Mucosa of gallbladder (tissue), 1 donor: ENCODE data around the gene NR5A1. TPM values are rescaled to one million over a fixed set of nuclear protein-coding genes. Genes with fewer than 3 reads are reported as not detected.

Experiments used
- DNase-seq: peaks from one replicate; pipeline ENCODE4 v3.0.0-alpha.2; 2020; ENCODE audit warnings: low spot score
- total RNA-seq: library from RNA; stranded (reverse); gene quantifications from one replicate; pipeline ENCODE4 v1.2.1, GENCODE V29; 2021
- donor health status: DM: no; HTN: no; CAD: no.

Gene NR5A1
- total RNA-seq, 1 donor from 2014 or later, result 0.37 TPM

DNA sequence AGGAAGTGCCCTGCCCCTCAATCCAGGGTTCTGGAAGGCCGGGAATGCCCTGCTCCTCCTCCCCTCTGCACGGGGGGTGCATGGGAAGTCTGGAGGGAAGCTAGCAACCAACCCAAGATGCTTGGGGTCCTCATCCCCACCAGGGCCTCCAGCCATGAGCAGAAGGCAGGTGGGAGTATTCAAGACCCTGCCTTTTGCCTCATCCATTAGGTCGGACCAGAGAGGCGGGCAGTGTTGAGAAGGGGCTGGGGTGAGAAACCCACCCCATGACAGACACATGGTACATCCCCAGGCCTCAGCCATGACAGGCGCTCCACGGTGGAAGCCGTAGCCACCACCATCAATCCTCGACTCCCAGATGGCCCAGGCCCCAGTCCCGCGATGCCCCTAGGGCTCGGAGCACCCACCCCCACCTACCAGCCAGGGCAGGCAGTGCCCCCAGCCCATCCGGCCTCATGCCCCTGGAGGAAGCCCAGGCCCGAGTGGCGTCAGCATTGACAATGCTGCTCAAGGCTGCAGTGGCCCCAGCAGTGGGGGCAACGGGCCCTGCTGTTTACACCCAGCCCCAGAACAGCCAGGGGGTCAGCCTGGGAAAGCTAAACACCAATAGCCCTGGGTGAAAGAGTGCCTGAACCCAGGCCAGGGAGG lies 8.6 kb downstream of the NR5A1 start:
- DNase-seq, result no peak

DNA sequence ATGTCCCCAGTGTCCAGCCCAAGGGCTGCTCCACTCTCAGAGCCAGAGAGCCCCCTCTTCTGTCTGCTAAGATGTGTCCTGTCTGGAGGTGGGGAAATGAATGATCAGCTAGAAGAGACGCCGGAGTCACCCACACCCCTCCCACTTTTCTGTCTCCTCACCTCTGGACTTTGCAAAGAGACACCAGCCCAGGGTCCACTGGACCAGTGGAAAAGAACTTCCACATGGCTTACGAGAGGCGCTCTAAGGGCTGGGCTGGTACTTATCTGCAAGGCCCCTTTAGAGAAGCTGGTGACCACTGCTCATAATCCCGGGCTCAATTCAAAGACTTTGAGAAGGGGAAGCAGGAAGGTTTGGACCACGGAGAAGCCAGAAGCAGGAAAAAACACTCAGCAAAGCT lies 9.2 kb downstream of the NR5A1 start:
- DNase-seq, result no peak

DNA sequence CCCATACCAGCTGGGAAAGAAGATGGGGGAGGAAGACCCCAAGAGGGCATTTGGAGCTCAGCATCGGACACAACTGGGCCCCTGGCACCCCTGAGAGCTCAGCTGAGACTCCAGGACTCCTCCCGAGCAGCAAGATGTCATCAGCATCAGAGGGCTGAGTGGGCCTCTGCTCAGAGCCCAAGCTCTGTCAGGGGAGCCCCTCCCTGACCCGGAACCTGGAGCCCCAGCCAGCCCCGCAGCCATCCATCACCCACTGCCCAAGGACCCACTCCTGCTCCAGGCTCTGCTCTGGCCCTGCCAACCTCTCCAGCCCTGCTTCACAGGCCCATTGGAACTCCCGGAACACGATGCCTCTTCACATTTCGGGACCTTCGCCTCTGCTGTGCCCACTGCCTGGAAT lies 9.8 kb downstream of the NR5A1 start:
- no peak for DNase-seq

DNA sequence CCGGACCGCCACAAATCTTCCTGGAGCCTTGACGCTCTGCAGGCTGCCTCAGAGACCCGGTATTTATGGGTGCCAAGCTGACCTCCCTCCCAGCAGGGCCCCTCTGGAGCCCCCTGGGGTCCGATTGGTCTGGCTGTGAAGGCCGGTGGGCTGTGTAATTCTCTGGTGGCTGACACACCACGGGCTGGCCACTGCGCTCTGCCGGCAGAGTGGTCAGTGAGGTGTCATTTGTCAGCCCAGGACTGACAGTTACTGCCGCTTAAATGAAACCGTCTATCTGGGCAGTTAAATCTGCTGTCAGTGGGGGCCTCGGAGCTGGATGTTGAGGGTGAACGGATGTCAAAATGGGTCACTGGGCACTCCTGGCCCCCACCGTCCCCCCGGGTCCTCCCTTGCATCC lies 10.7 kb downstream of the NR5A1 start:
- no peak for DNase-seq

DNA sequence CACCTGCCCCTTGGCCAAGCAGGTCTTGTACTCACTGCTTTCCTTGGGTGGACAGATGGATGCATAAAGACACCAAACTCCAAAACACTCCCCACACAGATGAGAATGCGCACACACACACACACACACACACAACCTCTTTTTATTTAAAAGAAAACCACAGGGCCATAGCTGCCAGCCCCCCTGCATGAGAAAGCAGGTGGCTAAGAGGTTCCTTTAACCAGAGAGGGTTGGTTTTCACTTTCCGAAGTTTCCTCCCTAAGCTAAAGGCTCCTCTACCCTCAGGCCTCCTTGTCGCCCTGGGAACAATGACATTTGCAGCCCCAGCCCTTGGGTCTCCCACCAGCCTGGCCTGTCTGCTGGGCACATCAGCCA lies 11.1 kb downstream of the NR5A1 start:
- DNase-seq, result no peak

DNA sequence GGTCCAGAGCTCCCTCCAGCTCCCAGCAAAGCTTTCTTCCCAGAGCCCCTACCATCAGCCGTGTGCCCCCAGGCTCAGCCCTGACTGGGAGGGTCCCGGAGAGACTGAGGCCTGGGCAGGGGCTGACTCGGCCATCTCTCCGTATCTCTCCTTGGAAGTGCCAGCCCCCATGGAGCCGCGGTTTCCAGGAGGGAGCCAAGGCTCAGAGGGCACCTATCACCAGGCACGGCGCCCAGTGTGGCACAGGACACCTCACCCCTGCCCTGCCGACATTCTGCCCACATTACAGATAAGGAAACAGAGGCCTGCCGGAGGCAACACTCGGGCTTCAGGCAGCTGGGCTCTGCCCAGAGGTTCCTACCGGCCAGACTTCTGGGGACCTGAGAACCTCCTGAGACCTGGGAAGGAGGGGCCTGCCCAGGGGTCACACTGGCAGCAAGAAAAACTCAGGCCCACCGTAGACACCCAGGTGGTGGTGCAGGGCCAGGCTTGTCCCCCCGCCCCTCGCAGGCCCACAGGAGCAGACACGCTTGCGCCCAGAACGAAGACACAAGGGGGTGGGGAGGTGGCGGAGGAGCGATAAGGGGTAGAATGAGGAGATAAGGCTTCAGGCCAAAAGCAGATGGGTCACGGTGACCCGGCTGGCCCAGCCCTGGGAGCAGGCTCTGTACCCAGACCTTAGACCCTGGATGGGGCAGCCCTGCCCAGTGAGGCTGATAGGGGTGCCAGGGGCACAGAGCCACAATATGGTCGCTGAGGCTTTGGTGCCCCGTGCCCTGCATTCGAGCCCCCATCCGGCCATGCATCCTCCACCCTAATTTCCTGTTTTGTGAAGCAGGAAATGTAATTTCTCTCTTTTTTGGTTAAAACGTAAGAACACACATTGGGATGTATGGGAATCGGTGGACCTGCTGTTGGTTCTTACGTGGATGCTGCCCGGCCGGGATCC lies 11.8 kb downstream of the NR5A1 start:
- DNase-seq, result no peak

DNA sequence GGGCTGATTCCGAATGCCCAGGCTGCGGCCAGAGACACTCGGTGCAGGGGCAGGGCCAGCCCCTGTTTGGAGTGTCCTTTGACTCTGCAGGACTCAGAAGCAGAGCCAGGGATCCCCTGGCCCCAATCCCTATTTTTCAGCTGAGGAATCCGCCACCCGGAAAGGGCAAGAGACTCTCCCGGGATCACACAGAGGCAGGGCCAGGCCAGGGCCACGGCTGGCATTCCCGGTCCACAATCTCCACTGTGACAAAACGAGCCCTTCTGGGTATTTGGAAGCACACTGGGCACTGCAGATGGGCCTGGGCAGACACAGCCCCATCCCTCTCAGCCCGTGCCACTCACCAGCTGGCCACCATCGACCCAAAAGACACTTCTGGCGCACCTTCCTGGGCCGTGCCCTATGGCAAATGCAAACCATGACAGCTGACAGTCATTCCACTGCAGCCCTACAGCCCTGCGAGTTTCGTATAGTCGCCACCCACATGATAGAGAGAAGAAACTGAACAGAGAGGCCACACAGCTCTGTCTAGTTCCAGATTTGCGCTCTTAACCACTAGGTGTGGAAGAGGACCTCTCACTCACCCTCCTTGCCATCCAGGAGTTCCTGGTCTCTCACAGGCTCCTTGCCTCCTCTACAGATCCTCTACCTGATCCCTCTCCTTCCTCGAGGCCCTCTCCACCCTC lies 13.3 kb downstream of the NR5A1 start:
- no peak for DNase-seq

DNA sequence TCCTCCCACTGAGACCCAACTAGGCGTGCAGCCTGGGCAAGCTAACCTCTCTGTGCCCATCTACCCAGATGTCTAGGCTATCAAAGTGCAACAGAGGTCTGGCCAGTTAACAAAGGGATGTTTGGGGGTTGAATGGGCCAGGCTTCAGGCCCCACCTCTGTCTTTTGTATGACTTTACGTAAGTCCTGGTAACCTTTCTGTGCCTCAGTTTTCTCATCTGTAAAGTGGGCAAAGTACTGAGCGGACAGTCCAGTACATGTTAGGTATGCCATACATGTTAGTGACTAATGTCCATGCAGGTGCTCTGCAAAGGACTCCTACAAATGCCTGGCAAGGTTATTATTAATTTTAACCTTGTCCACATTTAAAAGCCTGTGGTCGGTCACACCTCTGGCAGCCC lies 14.0 kb downstream of the NR5A1 start:
- no peak for DNase-seq

DNA sequence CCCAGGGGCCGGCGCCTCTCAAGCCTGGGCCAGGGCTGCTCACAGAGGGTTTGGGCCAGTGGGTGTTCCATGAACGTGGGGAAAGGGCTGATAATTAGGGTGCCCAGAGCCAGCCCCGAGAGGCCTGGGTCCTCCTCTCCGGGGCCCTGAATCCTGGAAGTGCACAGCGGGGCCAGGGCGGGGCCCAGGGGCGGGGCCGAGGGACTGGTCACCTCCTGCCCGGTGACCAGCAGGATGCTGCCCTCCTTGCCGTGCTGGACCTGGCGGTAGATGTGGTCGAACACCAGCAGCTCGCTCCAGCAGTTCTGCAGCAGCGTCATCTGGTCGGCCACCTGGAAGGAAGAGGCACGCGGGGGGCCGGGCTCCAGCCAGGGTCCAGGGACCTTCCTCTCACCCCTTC lies 14.4 kb downstream of the NR5A1 start:
- DNase-seq, result no peak

DNA sequence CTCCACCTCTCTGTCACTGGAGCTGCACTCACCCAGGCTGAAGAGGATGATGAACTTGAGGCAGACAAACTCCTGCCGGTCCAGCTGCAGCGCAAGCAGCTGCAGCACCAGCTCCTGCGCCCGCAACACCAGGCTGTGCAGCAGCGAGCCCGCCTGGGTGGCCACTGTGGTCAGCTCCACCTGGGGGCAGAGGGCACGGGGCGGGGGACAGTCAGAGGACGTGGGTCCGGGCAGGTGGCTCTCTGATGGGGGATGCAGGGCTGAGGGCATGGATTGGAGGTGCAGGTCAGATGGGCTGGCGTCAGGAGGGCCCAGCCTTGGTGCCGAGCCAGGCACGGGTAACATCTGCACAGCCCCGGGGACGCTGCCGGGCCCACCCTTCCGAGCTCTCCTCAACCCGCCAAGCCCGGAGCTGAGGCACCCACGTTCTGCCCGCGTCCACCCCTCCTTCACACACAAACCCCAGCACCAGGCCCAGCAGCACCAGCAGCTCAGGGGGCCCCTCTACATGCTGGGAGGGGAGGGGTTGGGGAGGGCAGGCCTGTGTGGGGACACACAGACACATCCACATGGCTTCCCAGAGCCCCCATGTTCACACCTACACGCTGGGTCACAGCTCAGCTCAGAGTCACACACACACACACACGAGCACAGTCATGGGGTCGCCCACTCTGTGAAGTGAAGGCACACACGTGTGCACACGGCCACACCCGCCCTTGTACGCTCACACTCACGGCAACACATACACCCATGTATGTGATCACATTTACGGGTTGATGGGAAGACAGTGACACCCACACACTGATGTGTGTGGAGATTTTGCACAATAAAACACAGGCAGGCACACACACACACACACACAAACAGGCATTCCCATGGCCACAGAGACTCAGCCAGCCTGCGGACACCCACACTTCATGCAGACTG lies 15.9 kb downstream of the NR5A1 start:
- DNase-seq, result no peak

DNA sequence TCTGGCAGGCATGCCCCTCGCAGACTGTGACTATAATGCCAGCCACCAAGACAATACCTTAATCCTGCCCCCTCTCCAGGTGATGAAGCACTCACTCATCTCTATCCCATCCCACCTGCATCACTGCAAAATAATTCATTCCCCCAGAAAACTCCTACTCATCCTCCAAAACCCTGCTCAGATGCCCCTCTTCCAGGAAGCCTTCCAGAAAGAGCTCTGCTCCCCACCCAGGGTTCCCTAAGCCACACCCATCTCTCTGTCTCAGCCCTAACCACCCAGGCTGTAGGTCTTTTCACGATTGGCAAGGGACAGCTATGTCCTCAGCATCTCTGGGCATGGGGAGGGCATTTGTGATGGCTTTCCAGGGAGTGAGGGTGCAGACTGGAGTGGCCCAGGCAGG lies 17.2 kb downstream of the NR5A1 start:
- DNase-seq, result no peak

DNA sequence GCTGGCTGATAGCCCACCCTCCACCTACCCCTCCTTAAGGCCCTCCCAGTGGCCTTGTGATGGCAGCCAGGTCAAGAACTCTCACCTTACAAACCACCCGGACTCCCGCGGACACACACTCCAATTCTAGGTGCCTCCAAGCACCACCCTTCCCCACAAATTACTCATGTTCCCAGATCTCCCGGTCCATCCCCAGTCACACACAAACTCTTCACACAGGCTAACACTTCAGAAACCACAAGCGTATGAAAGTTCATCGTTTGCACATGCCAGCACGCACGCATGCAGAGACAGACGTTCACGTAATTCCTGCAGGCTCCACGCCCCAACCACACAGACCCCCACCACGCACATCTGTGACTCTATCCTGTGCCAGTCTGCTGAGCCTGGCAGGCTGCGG lies 18.0 kb downstream of the NR5A1 start:
- no peak for DNase-seq

DNA sequence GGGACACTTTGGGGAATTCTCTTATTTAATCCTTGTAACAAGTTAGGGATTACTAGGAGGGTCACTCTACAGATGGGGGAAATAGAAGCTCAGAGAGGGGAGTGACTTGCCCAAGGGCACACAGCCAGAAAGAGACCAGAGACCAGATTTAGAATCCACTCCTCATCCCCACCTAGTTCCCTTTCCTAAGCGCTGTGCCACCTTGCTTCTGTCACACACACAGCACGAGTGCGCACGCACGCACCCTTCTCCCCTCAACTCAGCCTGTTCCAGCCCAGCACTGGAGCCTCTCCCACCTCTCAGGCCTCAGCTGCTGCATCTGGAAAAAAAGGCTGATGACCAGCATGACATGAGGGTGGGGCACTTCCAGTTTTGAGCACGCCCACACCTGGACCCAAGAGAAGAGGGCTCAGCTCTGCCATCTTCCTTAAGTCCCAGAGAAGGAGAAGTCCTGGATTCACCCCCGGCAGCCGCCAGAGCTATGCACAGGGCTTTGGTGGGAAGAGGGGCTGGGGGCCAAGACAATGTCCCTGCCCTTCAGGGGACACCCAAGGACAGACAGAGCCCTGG lies 18.5 kb downstream of the NR5A1 start:
- no peak for DNase-seq

DNA sequence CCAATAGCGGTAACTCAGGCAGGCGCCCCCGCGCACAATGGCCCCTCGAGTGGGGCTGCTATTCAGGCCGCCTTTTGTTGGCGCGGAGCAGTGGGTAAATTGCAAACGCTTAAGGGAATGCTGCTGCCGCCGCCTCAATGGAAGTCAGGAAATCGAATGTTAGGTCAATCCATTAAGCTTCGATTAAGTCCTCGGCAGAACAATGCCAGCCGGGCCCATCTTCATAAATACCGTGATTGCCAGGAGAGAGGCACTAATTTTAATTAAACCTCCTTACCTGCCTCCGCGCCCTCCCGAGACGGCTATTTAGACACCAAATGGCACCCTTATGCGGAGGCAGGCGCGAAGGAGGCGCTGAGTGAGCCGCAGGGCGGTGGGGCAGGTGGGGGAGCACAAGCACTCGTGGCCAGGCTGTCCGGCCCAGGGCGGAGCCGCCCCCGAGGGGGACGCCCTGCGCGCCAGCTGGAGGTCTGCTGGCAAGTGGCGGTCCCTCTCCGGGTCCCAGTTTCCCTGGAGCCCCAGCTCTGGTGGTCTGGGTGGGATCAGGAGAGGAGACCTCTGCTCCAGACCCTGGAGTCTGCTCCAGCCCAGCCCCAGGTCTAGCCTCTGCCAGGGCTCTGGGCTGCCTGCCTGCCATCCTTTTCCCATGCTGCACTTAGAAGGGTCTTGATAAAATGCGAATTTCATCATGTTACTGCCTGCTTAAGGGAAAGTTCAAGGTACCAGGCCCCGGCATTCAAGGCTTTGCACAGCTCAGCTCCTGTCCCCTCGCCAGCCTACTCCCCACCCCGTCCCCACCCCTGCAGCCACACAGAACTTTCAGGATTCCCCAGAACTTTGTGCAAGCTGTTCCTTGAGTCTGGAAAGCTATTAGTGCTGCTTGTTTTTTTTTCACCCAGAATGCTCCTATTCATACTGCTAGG lies 19.7 kb downstream of the NR5A1 start:
- DNase-seq, result no peak

DNA sequence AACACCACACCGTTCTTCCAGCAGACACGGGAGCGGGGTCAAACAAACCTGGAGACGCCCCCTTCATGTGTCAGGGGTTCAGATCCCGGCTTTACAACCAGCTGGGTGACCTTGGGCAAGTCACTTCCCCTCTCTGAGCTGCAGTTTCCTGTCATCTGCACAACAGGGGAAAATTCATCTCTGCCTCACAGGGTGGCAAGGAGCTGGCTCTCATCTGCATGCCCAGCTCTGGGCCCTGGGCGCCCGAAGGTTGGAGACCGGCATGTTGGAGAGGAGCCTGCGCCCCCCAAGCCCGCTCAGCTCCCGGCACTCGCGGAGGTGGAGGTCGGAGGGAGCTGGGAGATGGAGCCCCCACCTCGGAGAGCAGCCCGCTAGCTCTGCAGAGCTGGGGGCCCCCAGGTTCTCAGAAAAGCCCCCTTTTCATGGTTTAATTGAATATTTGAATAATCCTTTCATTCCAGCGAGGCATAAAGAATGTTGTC lies 20.4 kb downstream of the NR5A1 start:
- DNase-seq, result no peak

DNA sequence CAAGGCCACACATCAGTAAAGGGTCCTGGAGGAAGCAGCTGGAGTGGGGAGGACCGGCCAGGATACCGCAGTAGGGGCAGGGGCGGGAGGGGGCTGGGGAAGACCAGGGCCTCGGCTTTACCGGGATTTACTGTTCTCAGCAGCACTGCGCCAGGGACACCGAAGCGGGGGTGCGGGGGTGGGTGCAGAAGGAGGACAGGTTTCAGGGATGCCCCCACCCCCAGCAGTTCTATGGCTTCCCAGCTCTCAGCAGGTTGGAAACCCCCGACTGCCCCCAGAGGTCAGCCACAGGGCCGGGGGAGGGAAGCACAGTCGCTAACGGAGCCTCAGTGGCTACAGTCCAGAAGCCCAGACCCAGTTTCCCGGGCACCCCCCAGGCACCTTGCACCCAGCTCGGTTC lies 21.3 kb downstream of the NR5A1 start:
- DNase-seq, result no peak

DNA sequence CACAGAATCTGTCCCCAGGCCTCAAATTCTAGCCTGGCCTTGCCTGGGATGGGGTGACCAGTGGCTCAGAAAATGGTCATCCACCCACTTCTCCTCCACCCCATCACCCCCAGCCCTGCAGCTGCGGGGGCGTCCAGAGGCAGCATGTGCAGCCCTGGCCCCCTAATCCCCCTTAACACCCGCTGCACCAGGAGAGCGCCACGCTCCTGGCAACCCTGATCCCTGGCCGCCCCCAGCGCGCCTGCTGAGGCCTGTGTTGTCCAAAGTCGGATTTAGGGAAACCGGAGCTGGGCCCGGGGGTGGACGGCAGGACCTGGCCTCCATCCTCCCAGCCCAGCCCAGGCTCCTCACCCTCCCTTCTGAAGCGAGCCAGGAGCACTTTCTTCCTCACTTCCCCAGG lies 22.0 kb downstream of the NR5A1 start:
- DNase-seq, result no peak

DNA sequence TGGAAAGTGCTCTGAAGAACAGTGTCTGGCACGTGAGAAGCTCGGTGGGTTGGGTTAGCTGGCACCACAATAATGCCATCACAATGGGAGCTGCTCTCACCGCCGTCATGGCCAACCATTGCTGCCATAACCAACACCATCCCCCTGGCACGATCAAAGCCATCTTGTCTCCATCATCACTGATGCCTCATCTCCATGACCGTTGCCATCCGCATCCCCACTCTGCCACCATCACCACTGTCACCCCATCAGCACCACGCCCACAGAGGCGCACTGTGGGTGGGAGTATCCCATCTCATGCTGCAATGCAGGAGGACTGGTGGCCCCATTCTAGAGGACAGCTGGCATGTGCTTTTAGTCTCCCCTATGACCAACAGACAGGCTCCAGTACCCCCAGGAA lies 23.7 kb downstream of the NR5A1 start:
- no peak for DNase-seq

DNA sequence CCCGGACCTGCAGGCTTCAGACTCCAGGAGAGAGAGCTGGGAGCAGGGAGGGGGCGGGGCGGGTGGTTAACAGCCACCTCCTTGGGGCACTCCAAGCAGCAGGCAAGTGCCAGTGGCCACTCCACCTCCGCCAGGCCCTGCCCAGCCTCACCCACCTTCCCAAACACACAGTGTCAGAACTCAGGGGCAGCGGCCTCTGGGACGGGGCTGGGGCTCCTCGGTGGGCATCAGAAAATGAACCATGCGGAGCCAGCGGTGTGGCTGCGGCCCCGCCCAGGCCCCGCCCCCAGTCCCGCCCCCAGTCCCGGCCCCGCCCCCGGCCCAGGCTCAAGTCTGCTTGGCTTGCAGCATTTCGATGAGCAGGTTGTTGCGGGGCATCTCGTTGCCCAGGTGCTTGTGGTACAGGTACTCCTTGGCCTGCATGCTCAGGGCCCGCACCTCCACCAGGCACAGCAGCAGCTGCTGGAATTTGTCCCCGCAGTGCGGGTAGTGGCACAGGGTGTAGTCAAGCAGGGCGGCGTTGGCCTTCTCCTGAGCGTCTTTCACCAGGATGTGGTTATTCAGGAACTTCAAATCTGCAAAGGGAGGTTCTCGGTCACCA lies 24.7 kb downstream of the NR5A1 start:
- no peak for DNase-seq

DNA sequence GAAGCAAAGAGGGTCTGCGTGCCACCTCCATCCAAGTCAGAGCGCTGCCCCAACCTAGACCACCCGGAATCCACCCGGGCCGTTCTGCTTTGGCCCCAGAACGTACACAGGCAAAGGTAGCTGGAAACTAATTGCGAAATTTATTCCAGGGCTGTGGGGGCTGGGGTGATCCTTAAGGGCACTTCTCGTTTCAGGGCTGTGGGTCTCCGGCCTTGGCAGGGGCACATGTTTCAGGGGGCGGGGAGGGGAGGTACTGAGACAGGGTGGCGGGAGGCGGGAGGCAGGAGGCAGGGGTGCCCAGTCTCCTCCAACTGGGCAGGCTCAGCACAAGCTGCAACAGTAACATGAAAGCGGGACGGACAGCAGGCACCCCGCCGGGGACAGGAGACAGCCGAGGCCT lies 26.1 kb downstream of the NR5A1 start:
- DNase-seq, result no peak
